HG03196 (cell line): ENCODE results near the gene ATP5F1D.

Experiments
- ATAC-seq: cut with Tn5 transposase; IDR thresholded peaks from one replicate; pipeline ENCODE4 v1.9.1; 2021; ENCODE audit not compliant: unreplicated experiment

The ATP5F1D gene

DNA sequence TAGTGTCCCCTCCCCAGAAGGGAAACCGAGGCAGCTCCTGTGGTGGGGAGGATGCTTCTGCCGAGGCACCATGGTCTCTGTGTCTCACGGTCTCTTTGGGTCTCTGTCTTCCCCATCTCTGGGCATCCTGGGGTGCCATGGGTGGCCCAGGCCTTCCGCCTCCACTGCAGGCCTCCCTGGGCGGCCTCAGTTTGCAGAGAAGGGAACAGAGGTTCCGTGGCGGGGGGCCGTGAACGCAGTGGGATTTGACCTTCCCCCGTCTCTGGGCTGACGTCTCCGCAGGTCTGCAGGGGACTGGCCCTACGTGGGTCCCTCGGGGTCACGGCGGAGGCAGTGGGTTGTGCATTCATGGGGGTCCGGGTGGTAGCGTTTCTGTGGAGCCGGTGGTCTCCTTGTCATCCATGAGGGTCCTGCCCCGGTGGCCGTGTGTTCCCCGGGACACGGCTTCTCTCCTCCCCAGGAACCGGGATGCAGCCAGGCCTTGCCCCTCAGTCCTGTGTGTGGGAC is 48.7 kb downstream of the ATP5F1D start:
- no peak for ATAC-seq

DNA sequence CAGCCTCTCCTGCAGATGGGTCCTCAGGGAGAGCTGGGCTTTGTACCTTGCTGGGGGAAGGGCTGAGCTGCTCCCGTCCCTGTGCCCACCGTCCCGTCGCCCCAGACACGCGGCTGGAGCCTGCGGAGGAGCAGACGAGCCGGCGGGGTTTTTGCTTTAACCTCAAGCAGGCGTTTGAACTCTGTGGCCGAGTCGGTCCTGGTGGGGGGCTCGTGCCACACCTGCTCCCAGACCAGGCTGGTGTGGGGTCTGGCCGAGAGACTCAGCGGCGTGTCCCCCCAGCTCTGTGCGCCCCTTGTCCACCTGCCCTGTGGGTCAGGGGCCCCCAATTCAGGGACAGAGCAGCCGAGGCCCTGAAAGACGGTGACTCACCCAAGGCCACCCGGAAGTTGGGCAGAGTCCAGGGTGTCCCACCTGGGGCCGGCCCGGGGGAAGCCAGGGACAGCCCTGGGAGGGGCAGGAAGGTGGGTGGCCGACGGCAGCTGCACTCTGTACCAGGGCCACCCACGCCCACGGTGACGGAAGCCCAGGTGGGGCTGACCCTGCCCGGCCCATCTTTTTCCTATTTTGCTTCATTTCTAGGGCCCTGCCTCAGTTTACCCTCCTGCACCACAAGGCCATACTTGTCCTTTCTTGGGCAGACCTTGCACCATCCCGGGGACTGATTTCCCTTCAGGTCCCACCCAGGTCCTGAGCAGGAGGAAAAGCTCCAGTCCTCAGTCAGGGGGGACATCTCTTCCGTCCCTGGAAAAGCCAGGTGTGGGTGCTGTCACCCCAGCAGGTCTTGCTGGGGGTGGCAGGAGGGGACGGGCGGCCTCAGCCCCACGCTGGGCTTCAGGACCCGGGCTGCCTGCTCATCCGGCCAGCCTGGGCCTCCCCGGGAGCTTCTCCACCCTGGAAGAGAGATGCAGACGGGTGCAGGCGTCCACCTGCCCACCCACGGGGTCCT is 49.4 kb downstream of the ATP5F1D start:
- ATAC-seq, result no peak

DNA sequence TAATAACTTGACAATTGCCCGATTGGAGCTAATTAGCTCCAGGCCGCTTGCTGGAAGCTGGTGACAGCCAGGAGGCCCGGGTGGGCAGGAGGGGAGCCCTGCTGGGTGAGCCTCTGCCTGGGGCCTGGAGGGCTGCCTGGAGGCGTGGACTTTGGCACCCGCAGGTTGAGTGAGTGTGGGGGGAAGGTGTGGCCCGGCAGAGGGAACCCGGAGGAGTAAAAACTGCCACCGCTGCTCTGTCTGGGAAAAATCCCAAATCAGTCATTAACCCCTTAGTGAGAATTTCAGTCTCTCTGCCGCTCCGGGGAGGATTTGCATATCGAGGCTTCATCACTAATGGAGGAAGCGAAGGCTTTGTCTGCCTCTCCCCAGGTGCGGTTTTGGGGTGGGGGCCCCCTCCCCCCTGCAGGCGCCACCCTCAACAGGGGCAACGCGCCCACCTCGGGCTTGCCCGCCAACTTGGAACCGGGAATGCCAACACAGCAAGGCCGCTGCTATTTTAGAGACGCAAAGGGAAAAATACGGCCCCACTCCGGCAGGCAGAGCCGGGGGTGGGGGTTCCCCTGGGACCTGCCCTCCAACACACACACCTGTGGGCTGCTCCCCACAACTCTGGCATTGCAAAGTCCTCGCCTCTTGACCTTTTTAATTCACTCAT is 50.3 kb downstream of the ATP5F1D start:
- ATAC-seq, result no peak

DNA sequence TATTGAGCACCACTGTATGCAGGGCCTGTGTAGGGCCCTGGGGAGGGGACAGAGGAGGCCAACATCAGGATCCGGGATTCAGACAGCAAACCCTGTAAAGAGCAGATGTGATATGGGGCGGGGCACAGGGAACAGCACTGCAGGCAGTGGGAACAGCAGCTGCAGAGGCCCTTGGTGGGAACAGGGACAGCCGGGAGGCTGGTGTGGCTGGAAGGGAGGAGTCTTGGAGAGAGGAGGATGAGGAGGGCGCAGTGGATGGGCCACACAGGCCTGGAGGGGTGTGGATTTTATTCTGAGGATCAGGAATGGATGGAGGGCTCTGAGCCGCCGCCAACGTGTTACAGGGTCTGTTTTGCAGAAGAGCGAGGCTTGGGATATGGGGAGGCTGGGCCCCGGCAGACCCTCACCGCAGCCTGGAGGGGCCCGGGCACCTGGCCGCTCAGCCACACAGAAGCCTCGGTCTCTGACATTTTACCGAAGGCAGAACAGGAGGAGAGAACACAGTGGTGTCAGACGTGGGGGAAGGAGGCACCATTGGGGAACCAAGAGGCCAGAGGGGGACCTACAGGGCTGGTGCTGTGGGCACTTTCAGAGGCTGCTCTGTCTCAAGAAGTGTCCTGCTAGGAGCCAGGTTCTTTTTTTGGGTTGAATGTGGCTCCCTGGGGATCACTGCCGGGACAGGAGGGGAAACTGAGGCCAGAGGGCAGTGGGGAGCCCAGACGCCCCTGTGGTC is 51.0 kb downstream of the ATP5F1D start:
- ATAC-seq, result no peak

DNA sequence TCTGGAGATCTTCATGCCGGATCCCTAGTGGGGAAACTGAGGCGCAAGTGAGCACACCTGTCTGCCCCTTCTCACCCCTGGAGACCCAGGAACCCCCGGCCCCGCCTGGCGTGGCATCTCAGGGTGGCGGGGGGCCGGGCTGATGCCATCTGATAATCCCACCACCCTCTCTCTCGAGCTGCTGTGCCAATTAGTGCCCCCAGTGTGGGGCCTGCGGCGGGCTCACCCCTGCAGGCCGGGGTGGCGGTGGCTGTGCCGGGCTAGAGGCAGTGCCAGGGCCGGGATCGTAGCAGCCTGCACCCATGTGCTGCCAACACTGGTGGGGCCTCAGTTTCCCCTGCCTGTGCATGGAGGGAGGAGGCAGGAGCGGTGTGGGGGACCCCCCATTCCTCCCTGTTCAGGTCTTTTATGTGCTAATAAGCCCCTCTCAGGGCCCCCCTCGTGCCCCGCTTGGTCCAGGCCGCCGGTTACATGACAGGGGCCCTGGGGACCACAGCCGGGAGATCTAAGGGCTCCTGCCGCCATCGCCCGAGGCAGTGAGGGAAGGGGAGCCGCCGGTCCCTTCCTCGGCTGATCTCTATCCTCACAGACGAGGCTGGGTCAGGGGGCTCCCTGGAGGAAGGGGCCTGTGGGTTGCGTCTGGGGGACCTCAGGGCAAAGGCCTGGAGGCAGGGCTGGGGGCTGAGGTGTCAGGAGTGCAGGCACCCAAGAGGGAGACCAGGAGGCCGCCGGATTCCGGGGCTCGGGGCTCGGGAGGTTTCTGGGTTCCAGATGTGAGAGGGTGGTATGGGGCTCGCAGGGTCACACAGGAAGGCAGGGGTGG is 52.4 kb downstream of the ATP5F1D start:
- no peak for ATAC-seq
